GM12878 (cell line): ENCODE data around the gene TMED6.

Experiments
- CTCF ChIP-seq, 3 experiments: IDR thresholded peaks in 2 of 3; conservative IDR thresholded peaks in 1 of 3; 2 replicates each; pipeline ENCODE4 v1.5.1; 2011; ENCODE audit warnings: low read depth in 3 of 3, low read length in 3 of 3, mild to moderate bottlenecking in 3 of 3, control low read depth in 2 of 3, moderate library complexity in 2 of 3, inconsistent platforms in 1 of 3, mixed read lengths in 1 of 3; ENCODE audit not compliant: control insufficient read depth in 2 of 3, insufficient read depth in 1 of 3; ENCODE audit errors: extremely low read depth in 1 of 3
- HDGF ChIP-seq: fragments of 450-650 bp; IDR thresholded peaks from 2 replicates; pipeline ENCODE4 v1.6.1; 2016; ENCODE audit warnings: antibody characterized with exemption
- NFYB ChIP-seq: IDR thresholded peaks from 2 replicates; pipeline ENCODE4 v1.6.1; 2011; ENCODE audit warnings: low read depth, mild to moderate bottlenecking, low read length, improper control_type of control experiment, moderate library complexity; ENCODE audit not compliant: insufficient read depth
- POLR2A ChIP-seq: IDR thresholded peaks from 2 replicates; pipeline ENCODE4 v1.6.1; 2011; ENCODE audit warnings: low read depth, mild to moderate bottlenecking, low read length
- SIN3A ChIP-seq: IDR thresholded peaks from 2 replicates; pipeline ENCODE4 v1.6.1; 2012; ENCODE audit warnings: low read depth, low read length, improper control_type of control experiment
- SMC3 ChIP-seq: IDR thresholded peaks from 2 replicates; pipeline ENCODE4 v1.6.1; 2011; ENCODE audit warnings: low read length, improper control_type of control experiment, borderline replicate concordance
- USF2 ChIP-seq: IDR thresholded peaks from 2 replicates; pipeline ENCODE4 v1.6.1; 2011; ENCODE audit warnings: low read depth, low read length, improper control_type of control experiment, borderline replicate concordance

- no peak for TF ChIP-seq SMC3
- TF ChIP-seq CTCF (IDR thresholded peaks at IDR 0.05 in 2 of 3, conservative IDR thresholded peaks at IDR 0.05 in 1 of 3; ENCODE audit: control insufficient read depth in 2 of 3, extremely low read depth in 1 of 3, insufficient read depth in 1 of 3, low read depth in 3 of 3, low read length in 3 of 3), result no peak
- TF ChIP-seq NFYB, result no peak
- TF ChIP-seq USF2, result no peak
- TF ChIP-seq HDGF, result no peak
- no peak for TF ChIP-seq SIN3A
- TF ChIP-seq POLR2A, result no peak
These were observed 33.2 kb downstream of the TMED6 start for GRCh38 chr16:69318177-69318910.
